Osteoblast (primary cell): ENCODE results near the gene ZFP36. TPM values are rescaled to one million over a fixed set of nuclear protein-coding genes. Genes with fewer than 3 reads are reported as not detected.
A peak's percentile ranks its signal among the peaks of the same experiment; 100 is the strongest.
"Not testable (repeated sequence)": the region's sequence is repeated elsewhere in the genome, so short reads cannot be mapped to it uniquely, and the experiment has no call there.

Experiments used
- DNase-seq: peaks from one replicate; pipeline ENCODE4 v3.0.0; 2011; ENCODE audit warnings: low spot score, mixed read lengths; ENCODE audit not compliant: insufficient read length; ENCODE audit errors: missing footprints
- H2AFZ ChIP-seq: 2 replicates; pipeline ENCODE4 v1.6.0; 2011; ENCODE audit warnings: mild to moderate bottlenecking, low read length
- H3K27ac ChIP-seq: 2 replicates; pipeline ENCODE4 v1.5.1; 2011; ENCODE audit warnings: mild to moderate bottlenecking, low read depth, low read length, moderate library complexity
- H3K27me3 ChIP-seq: 2 replicates; pipeline ENCODE4 v1.6.0; 2012; ENCODE audit warnings: mild to moderate bottlenecking, control low read depth, inconsistent platforms, low read length, moderate library complexity; ENCODE audit not compliant: insufficient read depth
- H3K36me3 ChIP-seq: 2 replicates; pipeline ENCODE4 v1.5.1; 2011; ENCODE audit warnings: mild to moderate bottlenecking, low read length, control low read depth, moderate library complexity; ENCODE audit not compliant: insufficient read depth
- H3K4me1 ChIP-seq: 2 replicates; pipeline ENCODE4 v1.5.1; 2011; ENCODE audit warnings: mild to moderate bottlenecking, low read length, control low read depth, moderate library complexity; ENCODE audit not compliant: insufficient read depth
- H3K4me2 ChIP-seq: 2 replicates; pipeline ENCODE4 v1.6.0; 2011; ENCODE audit warnings: mild to moderate bottlenecking, low read length; ENCODE audit not compliant: insufficient read depth
- H3K4me3 ChIP-seq: fragments of 200-600 bp; sonication (generic); 3 replicates; pipeline ENCODE4 v1.5.1; 2012; ENCODE audit warnings: mild to moderate bottlenecking, low read length, inconsistent platforms; ENCODE audit not compliant: insufficient read depth
- H3K79me2 ChIP-seq: 2 replicates; pipeline ENCODE4 v1.6.0; 2012; ENCODE audit warnings: mild to moderate bottlenecking, low read length, control low read depth, inconsistent platforms; ENCODE audit not compliant: insufficient read depth
- H3K9me3 ChIP-seq: 2 replicates; pipeline ENCODE4 v1.5.1; 2011; ENCODE audit warnings: low read depth, low read length, control low read depth
- H4K20me1 ChIP-seq: 2 replicates; pipeline ENCODE4 v1.6.0; 2012; ENCODE audit warnings: mild to moderate bottlenecking, low read length, control low read depth; ENCODE audit not compliant: insufficient read depth
- CTCF ChIP-seq: IDR thresholded peaks from 2 replicates; pipeline ENCODE4 v1.5.1; 2011; ENCODE audit warnings: mild to moderate bottlenecking, low read depth, low read length, moderate library complexity; ENCODE audit errors: extremely low read depth
- total RNA-seq: library from RNA; depleted of rRNA; stranded (reverse); fragments of >200 nt; gene quantifications from 2 replicates; pipeline ENCODE4 v1.2.3, GENCODE V29; 2012

Gene ZFP36
- total RNA-seq, 1 donor = 6.5 TPM

DNA sequence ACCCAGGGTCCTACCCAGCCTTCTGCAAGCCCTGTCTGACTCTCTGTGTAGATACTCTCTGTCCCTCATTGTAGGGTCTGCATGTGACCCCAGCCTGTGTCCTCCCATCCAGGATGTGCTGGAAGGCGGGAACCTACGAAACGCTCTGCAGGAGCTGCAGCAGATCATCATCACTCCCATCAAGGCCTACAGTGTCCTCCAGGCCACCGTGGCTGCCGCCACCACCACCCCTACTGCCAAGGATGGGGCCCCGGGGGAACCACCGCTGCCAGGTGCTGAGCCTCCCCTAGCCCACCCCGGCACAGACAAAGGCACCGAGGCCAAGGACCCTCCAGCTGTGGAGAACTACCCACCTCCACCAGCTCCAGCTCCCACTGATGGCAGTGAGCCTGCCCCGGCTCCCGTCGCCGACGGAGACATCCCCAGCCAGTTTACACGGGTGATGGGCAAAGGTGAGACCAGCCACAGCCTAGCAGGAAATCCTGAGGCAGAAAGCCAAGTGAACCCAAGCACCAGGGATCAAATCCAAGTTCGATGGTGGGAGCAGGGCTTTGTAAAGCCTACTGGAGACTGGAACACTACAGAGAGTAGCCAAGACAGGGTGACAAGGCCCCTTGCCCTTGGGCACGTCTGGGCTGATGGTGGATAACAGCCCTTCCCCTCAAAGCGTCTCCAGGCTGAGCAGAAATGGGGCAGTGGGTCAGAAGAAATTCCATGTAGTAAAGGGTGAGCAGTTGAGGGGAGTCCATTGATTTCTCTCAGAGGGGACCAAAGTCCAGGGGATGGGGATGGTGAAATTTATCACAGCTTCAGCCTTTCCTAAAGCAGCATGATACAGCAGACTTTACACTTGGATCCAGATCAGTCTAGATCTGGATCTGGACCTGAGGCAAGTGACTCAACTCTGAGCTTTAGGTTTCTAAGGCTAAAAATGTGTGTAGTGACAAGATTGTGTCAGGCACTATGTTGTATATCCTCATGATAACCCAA lies 29.0 kb upstream of the ZFP36 start:
- Histone ChIP-seq H2AFZ (no peak overlapping the region), H3K4me2 (no peak overlapping the region), H3K4me1 (peaks cover 15% of the 10 kb centered on the region), H3K9me3 (no peaks in the 10 kb centered on the region), H3K27ac (peak overlapping the region; percentile 27), H3K79me2 (peaks cover 21% of the 10 kb centered on the region), H3K27me3 (no peaks in the 10 kb centered on the region), H3K4me3 (no peak overlapping the region), H3K36me3 (peaks cover 82% of the 10 kb centered on the region), H4K20me1 (peaks cover 3% of the 10 kb centered on the region)
- TF ChIP-seq CTCF = no peak
- peak; percentile 79 for DNase-seq

GRCh38 chr19:39379366-39379765 lies 27.3 kb upstream of the ZFP36 start:
- not testable (repeated sequence) for H4K20me1 ChIP-seq, H3K9me3 ChIP-seq, H3K27ac ChIP-seq, DNase-seq, H3K4me1 ChIP-seq, H2AFZ ChIP-seq, H3K27me3 ChIP-seq, H3K4me2 ChIP-seq, H3K4me3 ChIP-seq
- Histone ChIP-seq H3K36me3 (peaks cover 91% of the 10 kb centered on the region), H3K79me2 (peaks cover 12% of the 10 kb centered on the region)

DNA sequence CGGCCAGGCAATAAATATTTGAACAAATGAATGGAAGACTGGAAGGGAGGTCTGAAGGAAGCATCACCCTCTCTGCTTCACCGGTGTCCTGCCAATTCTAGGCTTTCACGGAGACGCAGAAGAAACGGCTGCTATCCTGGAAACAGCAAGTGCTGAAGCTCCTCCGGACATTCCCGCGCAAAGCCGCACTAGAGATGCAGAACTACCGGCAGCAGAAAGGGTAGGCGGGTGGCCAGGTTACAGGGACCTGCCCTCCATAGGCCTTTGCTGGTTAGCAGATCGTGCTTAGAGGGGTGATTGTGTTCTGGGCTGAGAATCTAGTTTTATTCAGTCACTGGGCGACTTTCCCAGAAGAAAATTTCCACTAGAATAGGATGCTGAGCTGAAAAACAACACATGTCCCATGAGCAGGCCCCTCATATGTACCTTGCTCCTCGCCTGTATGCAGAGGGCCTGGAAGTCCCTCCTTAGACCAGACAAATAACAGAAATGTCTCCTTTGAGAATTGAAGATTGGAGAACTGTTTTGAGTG lies 26.7 kb upstream of the ZFP36 start:
- H4K20me1 ChIP-seq = peaks cover 3% of the 10 kb centered on the region
- no peaks in the 10 kb centered on the region for H3K27me3 ChIP-seq

More for the DNA sequence above, 26.7 kb upstream of the ZFP36 start:
- Histone ChIP-seq H3K4me1 (peaks cover 6% of the 10 kb centered on the region), H3K79me2 (peaks cover 9% of the 10 kb centered on the region), H2AFZ (no peak overlapping the region), H3K36me3 (peaks cover 93% of the 10 kb centered on the region), H3K4me2 (no peak overlapping the region), H3K9me3 (no peaks in the 10 kb centered on the region), H3K4me3 (no peak overlapping the region), H3K27ac (no peak overlapping the region)
- peak; percentile 49 for DNase-seq
- no peak for TF ChIP-seq CTCF
